ENCODE measurements around the gene NBEAL1. TPM values are rescaled to one million over a fixed set of nuclear protein-coding genes. Genes with fewer than 3 reads are reported as not detected.
"Not testable (repeated sequence)": the region's sequence is repeated elsewhere in the genome, so short reads cannot be mapped to it uniquely, and the experiment has no call there.

The NBEAL1 gene
- total RNA-seq, 4 donors from 2014 or later, result 20.8 to 53.1 (median 34.0) TPM

GRCh38 chr2:203062126-203062525 lies 47.5 kb downstream of the NBEAL1 start:
- Histone ChIP-seq H3K36me3 (peaks cover 0 to 83% of the 10 kb centered on the region in 2 donors), H3K4me1 (no peaks in the 10 kb centered on the region), H3K27ac (no peak overlapping the region), H3K27me3 (no peaks in the 10 kb centered on the region), H3K9me3 (no peaks in the 10 kb centered on the region), H3K4me3 (no peak overlapping the region)
- ATAC-seq, result no peak
- TF ChIP-seq EP300 (IDR thresholded peaks at IDR 0.05) (no peak), POLR2AphosphoS5 (IDR thresholded peaks at IDR 0.05) (no peak), POLR2A (IDR thresholded peaks at IDR 0.05) (no peak)
- TF ChIP-seq, protein P1, sequence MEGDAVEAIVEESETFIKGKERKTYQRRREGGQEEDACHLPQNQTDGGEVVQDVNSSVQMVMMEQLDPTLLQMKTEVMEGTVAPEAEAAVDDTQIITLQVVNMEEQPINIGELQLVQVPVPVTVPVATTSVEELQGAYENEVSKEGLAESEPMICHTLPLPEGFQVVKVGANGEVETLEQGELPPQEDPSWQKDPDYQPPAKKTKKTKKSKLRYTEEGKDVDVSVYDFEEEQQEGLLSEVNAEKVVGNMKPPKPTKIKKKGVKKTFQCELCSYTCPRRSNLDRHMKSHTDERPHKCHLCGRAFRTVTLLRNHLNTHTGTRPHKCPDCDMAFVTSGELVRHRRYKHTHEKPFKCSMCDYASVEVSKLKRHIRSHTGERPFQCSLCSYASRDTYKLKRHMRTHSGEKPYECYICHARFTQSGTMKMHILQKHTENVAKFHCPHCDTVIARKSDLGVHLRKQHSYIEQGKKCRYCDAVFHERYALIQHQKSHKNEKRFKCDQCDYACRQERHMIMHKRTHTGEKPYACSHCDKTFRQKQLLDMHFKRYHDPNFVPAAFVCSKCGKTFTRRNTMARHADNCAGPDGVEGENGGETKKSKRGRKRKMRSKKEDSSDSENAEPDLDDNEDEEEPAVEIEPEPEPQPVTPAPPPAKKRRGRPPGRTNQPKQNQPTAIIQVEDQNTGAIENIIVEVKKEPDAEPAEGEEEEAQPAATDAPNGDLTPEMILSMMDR (IDR thresholded peaks at IDR 0.05), result no peak
- 78 to 83% methylated on average over 1 to 3 of the region's 3 CpGs for WGBS, 2 donors (ENCODE audit: low coverage in 1 of 2)

GRCh38 chr2:203066519-203067091 lies 51.9 kb downstream of the NBEAL1 start:
- H3K27me3 ChIP-seq, H3K4me3 ChIP-seq, H3K9me3 ChIP-seq, ATAC-seq, H3K27ac ChIP-seq, H3K4me1 ChIP-seq: not testable (repeated sequence)
- peaks cover 0 to 71% of the 10 kb centered on the region in 2 donors for H3K36me3 ChIP-seq
- WGBS, 2 donors (ENCODE audit: low coverage in 1 of 2), result 90 to 97% methylated on average over 5 to 8 of the region's 36 CpGs

GRCh38 chr2:203070701-203071100 lies 56.0 kb downstream of the NBEAL1 start:
- Histone ChIP-seq H3K36me3 (peaks cover 0 to 60% of the 10 kb centered on the region in 2 donors), H3K4me3 (no peak overlapping the region), H3K4me1 (peaks cover 0 to 6% (median 0%) of the 10 kb centered on the region in 3 donors), H3K9me3 (no peaks in the 10 kb centered on the region), H3K27me3 (no peaks in the 10 kb centered on the region), H3K27ac (no peak overlapping the region)
- no peak for ATAC-seq
- WGBS, 2 donors (ENCODE audit: low coverage in 1 of 2), result 20 to 75% methylated on average over 1 to 2 of the region's 2 CpGs
- TF ChIP-seq EP300 (IDR thresholded peaks at IDR 0.05) (no peak), POLR2A (IDR thresholded peaks at IDR 0.05) (no peak), POLR2AphosphoS5 (IDR thresholded peaks at IDR 0.05) (no peak)
- TF ChIP-seq, protein P1 (IDR thresholded peaks at IDR 0.05), result no peak

DNA sequence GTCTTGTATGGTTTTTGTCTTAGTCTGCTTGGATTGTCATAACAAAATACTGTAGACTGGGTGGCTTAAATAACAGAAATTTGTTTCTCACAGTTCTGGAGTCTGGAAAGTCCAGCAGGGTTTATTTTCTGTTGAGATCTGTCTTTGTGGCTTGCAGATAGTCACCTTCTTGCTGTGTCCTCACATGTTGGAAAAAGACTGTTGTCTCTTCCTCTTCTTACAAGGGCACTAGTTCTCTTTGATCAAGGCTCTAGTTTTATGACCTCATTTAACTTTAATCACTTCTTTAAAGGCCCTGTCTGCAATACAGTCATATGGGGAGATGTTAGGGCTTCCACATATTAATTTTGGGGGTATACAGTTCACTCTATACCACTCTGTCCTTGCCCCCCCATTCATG lies 56.5 kb downstream of the NBEAL1 start:
- H3K9me3 ChIP-seq, result no peaks in the 10 kb centered on the region
- no peaks in the 10 kb centered on the region for H3K27me3 ChIP-seq
- H3K4me3 ChIP-seq, result no peak overlapping the region
- no peak overlapping the region for H3K27ac ChIP-seq
- peaks cover 0 to 59% of the 10 kb centered on the region in 2 donors for H3K36me3 ChIP-seq
- ATAC-seq, result no peak
- peaks cover 0 to 6% (median 0%) of the 10 kb centered on the region in 3 donors for H3K4me1 ChIP-seq
- no peak for TF ChIP-seq EP300 (IDR thresholded peaks at IDR 0.05)

- ATAC-seq, result no peak
- Histone ChIP-seq H3K9me3 (no peaks in the 10 kb centered on the region), H3K36me3 (peaks cover 0 to 55% of the 10 kb centered on the region in 2 donors), H3K4me3 (no peak overlapping the region), H3K27ac (no peak overlapping the region), H3K27me3 (no peaks in the 10 kb centered on the region), H3K4me1 (peaks cover 0 to 6% (median 0%) of the 10 kb centered on the region in 3 donors)
- TF ChIP-seq EP300 (IDR thresholded peaks at IDR 0.05) (no peak), POLR2AphosphoS5 (IDR thresholded peaks at IDR 0.05) (no peak), POLR2A (IDR thresholded peaks at IDR 0.05) (no peak)
- TF ChIP-seq, protein P1 (IDR thresholded peaks at IDR 0.05), result no peak
Observed at GRCh38 chr2:203072371-203072770, 57.7 kb downstream of the NBEAL1 start.

DNA sequence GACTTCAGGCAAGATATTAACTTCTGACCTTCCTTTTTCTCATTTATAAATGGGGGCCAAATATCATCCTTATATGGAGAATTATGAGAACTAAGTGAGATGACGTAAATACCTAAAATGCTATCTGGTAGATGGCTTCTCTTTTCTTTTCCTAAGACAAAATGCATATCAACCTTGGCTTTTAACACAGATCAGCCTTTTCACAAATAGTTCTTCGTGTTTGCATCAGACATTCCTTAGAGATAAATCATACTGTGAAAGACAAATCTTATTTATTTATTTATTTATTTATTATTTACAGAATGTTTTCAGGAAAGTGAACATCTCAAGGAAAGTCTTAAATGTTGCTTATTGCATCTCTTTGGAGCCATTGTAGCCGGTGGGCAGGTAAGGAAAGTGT lies 62.8 kb downstream of the NBEAL1 start:
- Histone ChIP-seq H3K27ac (no peak overlapping the region), H3K4me1 (no peaks in the 10 kb centered on the region), H3K27me3 (no peaks in the 10 kb centered on the region), H3K9me3 (no peaks in the 10 kb centered on the region), H3K36me3 (peaks cover 0 to 37% of the 10 kb centered on the region in 2 donors), H3K4me3 (no peak overlapping the region)
- WGBS, 2 donors (ENCODE audit: low coverage in 1 of 2), result 74 to 88% methylated on average over 3 of the region's 3 CpGs
- no peak for ATAC-seq
- no peak for TF ChIP-seq POLR2AphosphoS5 (IDR thresholded peaks at IDR 0.05)
- TF ChIP-seq, protein P1 (IDR thresholded peaks at IDR 0.05), result no peak
- no peak for TF ChIP-seq POLR2A (IDR thresholded peaks at IDR 0.05)
- TF ChIP-seq EP300 (IDR thresholded peaks at IDR 0.05), result no peak
